ENCODE data around the gene NOX3.
"Not testable (repeated sequence)": the region's sequence is repeated elsewhere in the genome, so short reads cannot be mapped to it uniquely, and the experiment has no call there.

The NOX3 gene

GRCh38 chr6:155455766-155456165 lies at the start of gene NOX3:
Gene NOX3, minus strand, starts transcription at chr6:155455839. Its CDS starts 39 bp downstream, at chr6:155455800.
- H3K9me3 Mint-ChIP-seq: no peaks in the 10 kb centered on the region
- no peaks in the 10 kb centered on the region for H3K4me1 Mint-ChIP-seq (ENCODE audit: low read depth)
- H3K27ac Mint-ChIP-seq: no peak within 1 kb of the TSS
- no peaks in the 10 kb centered on the region for H3K36me3 Mint-ChIP-seq (ENCODE audit: low read depth)
- H3K27me3 Mint-ChIP-seq (ENCODE audit: low read depth): peaks cover 15% of the 10 kb centered on the region
- no peak within 1 kb of the TSS for H3K4me3 Mint-ChIP-seq

- Mint-ChIP-seq H3K4me1 (ENCODE audit: low read depth) (no peaks in the 10 kb centered on the region), H3K27ac (no peak overlapping the region), H3K27me3 (ENCODE audit: low read depth) (no peaks in the 10 kb centered on the region), H3K36me3 (ENCODE audit: low read depth) (no peaks in the 10 kb centered on the region), H3K9me3 (peaks cover 11% of the 10 kb centered on the region), H3K4me3 (no peak overlapping the region)
These were observed 49.4 kb upstream of the NOX3 start for GRCh38 chr6:155504848-155505607.

GRCh38 chr6:155502393-155502792 lies 46.8 kb upstream of the NOX3 start:
- Mint-ChIP-seq H3K4me1 (ENCODE audit: low read depth) (no peaks in the 10 kb centered on the region), H3K27me3 (ENCODE audit: low read depth) (no peaks in the 10 kb centered on the region), H3K9me3 (peaks cover 11% of the 10 kb centered on the region), H3K4me3 (no peak overlapping the region), H3K27ac (no peak overlapping the region), H3K36me3 (ENCODE audit: low read depth) (no peaks in the 10 kb centered on the region)

GRCh38 chr6:155499574-155499973 lies 43.9 kb upstream of the NOX3 start:
- H3K27me3 Mint-ChIP-seq (ENCODE audit: low read depth): no peaks in the 10 kb centered on the region
- H3K4me1 Mint-ChIP-seq (ENCODE audit: low read depth): no peaks in the 10 kb centered on the region
- H3K27ac Mint-ChIP-seq: no peak overlapping the region
- peaks cover 11% of the 10 kb centered on the region for H3K9me3 Mint-ChIP-seq
- H3K36me3 Mint-ChIP-seq (ENCODE audit: low read depth): no peaks in the 10 kb centered on the region
- H3K4me3 Mint-ChIP-seq: no peak overlapping the region

DNA sequence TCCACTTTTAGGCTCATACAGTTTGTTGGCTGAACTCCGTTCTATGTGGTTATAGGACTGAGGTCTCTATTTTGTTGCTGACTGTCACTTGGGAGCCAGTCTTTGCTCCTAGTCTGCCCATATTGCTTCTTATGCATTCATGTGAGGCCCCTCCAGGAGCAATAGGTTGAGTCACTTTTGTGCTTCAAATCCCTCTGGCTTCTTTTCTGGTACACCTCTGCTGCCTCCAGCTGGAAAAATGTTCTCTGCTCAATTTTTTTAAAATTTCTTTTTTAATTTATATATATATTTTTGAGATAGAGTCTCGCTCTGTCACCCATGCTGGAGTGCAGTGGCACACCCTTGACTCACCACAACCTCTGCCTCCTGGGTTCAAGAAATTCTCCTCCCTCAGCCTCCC lies 42.7 kb upstream of the NOX3 start:
- Mint-ChIP-seq H3K27me3 (ENCODE audit: low read depth) (no peaks in the 10 kb centered on the region), H3K27ac (no peak overlapping the region), H3K36me3 (ENCODE audit: low read depth) (no peaks in the 10 kb centered on the region), H3K9me3 (peaks cover 7% of the 10 kb centered on the region), H3K4me1 (ENCODE audit: low read depth) (peaks cover 5% of the 10 kb centered on the region), H3K4me3 (no peak overlapping the region)

- no peak overlapping the region for H3K4me3 Mint-ChIP-seq
- H3K27ac Mint-ChIP-seq: no peak overlapping the region
- H3K36me3 Mint-ChIP-seq (ENCODE audit: low read depth): no peaks in the 10 kb centered on the region
- H3K27me3 Mint-ChIP-seq (ENCODE audit: low read depth): peaks cover 4% of the 10 kb centered on the region
- no peaks in the 10 kb centered on the region for H3K9me3 Mint-ChIP-seq
- H3K4me1 Mint-ChIP-seq (ENCODE audit: low read depth): peaks cover 9% of the 10 kb centered on the region
These were observed 41.6 kb upstream of the NOX3 start for GRCh38 chr6:155497273-155497672.

DNA sequence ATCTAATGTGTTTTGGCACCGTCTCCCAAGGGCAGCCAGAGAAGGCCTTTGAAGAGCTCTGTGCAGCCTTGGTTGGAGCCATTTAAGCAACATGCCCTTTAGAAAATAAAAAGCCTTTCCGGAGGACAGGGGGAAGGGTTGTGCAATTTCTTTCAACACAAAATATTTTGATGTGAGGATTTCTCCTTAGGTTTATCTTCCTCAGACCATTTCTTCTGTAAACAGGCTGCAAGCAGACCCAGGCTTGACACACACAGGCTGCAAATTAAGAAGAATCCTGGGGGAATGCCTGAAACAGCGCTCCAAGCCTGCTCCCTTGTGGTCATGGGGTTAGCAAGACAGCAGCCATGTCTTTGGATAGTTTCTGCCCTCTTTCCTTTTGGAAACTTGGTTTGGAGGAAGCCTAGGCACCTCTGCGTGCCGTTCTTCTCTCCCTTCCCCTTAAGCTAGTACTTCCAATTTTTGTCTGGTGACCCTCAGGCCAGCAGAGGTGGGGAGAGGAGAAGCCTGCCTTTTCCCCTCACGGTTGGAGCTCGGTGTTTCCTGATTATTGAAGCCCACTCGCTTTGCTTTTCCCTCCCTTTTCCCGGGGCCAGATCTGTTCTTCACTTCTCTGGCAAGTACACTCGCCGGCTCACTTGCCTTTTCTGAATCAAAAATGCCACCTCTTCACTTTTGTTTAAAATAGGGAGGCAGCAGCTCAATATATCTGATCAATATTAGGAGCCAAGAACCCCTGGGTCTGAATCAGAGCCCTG lies 39.6 kb upstream of the NOX3 start:
- Mint-ChIP-seq H3K27ac (no peak overlapping the region), H3K9me3 (no peaks in the 10 kb centered on the region), H3K4me1 (ENCODE audit: low read depth) (peaks cover 9% of the 10 kb centered on the region), H3K36me3 (ENCODE audit: low read depth) (no peaks in the 10 kb centered on the region), H3K4me3 (no peak overlapping the region), H3K27me3 (ENCODE audit: low read depth) (peaks cover 4% of the 10 kb centered on the region)

GRCh38 chr6:155493694-155494143 lies 38.1 kb upstream of the NOX3 start:
- Mint-ChIP-seq H3K36me3 (ENCODE audit: low read depth) (no peaks in the 10 kb centered on the region), H3K9me3 (no peaks in the 10 kb centered on the region), H3K4me3 (no peak overlapping the region), H3K27me3 (ENCODE audit: low read depth) (peaks cover 4% of the 10 kb centered on the region), H3K27ac (no peak overlapping the region), H3K4me1 (ENCODE audit: low read depth) (peaks cover 9% of the 10 kb centered on the region)

DNA sequence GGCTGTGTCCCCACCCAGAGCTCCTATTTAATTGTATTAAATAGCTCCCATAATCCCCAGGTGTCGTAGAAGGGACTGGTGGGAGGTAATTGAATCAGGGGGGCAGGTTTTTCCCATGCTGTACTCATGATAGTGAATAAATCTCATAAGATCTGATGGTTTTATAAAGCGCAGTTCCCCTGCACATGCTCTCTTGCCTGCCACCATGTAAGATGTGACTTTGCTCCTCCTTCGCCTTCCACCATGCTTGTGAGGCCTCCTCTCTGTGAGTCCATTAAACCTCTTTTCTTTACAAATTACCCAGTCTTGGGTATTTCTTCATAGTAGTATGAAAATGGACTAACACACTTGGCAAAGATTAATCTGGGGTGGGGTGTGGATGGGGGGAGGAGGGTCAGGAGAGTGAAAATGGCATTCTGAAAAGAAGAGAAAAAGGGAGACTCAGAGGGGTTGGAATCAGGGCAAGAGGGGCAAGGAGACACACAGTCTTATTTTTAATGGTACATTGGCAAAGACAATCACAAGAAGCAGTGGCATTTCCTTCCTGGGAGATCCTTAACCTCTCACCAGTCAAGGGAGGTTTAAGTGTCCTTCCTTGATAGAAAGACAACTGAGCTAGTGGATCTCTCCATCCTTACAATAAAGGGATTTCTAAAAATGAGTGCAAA lies 37.5 kb upstream of the NOX3 start:
- H3K4me1 Mint-ChIP-seq (ENCODE audit: low read depth): peaks cover 9% of the 10 kb centered on the region
- no peaks in the 10 kb centered on the region for H3K9me3 Mint-ChIP-seq
- peaks cover 4% of the 10 kb centered on the region for H3K27me3 Mint-ChIP-seq (ENCODE audit: low read depth)
- no peaks in the 10 kb centered on the region for H3K36me3 Mint-ChIP-seq (ENCODE audit: low read depth)
- no peak overlapping the region for H3K27ac Mint-ChIP-seq
- no peak overlapping the region for H3K4me3 Mint-ChIP-seq

DNA sequence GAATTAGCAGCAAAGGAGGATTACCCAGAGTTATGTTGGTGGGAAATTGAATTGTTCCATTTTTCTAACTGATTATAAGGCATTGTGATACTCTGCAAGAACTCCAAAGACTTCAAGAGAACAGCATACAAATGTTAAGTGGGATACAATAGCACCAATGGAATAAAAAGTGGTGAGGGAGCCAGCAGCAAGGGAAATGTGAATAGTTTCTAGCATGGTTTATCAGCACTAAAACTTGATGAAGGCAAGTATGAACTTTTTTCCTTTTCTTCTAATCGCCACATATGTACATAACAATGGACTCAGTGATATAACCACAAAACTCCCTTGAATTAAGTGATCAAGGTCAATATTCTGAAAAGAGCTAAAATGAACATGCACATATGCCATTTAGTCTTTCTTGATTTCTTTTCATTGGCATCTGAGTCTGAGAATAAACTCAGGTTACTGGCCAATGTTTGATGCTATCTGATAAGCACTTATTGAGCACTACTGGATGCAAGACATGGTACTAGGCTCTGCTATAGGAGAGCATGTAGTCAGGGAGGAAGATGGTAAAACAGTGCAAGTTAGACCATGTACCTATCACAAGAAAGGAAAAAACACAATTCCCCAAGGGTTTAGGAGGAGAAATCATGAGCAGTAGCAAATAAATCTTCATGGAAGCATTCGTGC lies 36.6 kb upstream of the NOX3 start:
- Mint-ChIP-seq H3K36me3 (ENCODE audit: low read depth) (no peaks in the 10 kb centered on the region), H3K4me3 (no peak overlapping the region), H3K27ac (no peak overlapping the region)

DNA sequence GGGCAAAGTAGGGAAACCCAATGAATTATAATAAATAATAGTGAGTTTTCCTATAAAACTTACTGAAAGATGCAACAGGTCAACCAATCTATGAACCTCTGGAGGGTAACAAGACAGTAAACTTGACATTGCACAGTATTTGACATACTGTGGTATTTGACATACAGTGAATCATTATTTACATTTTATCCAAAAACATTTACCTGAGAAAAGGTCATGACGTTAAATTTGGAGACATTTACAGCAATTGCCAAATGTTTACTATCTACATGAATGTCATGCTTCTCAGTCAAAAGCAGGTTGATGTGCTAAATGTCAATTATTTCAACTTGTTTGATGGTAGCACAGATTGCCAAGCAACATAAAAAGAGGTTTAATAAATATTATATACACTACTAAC lies 35.8 kb upstream of the NOX3 start:
- H3K9me3 Mint-ChIP-seq: no peaks in the 10 kb centered on the region
- H3K27ac Mint-ChIP-seq: no peak overlapping the region
- peaks cover 4% of the 10 kb centered on the region for H3K27me3 Mint-ChIP-seq (ENCODE audit: low read depth)
- no peaks in the 10 kb centered on the region for H3K36me3 Mint-ChIP-seq (ENCODE audit: low read depth)
- H3K4me3 Mint-ChIP-seq: no peak overlapping the region
- peaks cover 9% of the 10 kb centered on the region for H3K4me1 Mint-ChIP-seq (ENCODE audit: low read depth)

More for the DNA sequence above, 36.6 kb upstream of the NOX3 start:
- H3K4me1 Mint-ChIP-seq (ENCODE audit: low read depth): peaks cover 9% of the 10 kb centered on the region
- H3K9me3 Mint-ChIP-seq: no peaks in the 10 kb centered on the region
- peaks cover 4% of the 10 kb centered on the region for H3K27me3 Mint-ChIP-seq (ENCODE audit: low read depth)

GRCh38 chr6:155488197-155488596 lies 32.6 kb upstream of the NOX3 start:
- H3K27me3 Mint-ChIP-seq (ENCODE audit: low read depth); H3K9me3 Mint-ChIP-seq; H3K4me3 Mint-ChIP-seq: not testable (repeated sequence)

DNA sequence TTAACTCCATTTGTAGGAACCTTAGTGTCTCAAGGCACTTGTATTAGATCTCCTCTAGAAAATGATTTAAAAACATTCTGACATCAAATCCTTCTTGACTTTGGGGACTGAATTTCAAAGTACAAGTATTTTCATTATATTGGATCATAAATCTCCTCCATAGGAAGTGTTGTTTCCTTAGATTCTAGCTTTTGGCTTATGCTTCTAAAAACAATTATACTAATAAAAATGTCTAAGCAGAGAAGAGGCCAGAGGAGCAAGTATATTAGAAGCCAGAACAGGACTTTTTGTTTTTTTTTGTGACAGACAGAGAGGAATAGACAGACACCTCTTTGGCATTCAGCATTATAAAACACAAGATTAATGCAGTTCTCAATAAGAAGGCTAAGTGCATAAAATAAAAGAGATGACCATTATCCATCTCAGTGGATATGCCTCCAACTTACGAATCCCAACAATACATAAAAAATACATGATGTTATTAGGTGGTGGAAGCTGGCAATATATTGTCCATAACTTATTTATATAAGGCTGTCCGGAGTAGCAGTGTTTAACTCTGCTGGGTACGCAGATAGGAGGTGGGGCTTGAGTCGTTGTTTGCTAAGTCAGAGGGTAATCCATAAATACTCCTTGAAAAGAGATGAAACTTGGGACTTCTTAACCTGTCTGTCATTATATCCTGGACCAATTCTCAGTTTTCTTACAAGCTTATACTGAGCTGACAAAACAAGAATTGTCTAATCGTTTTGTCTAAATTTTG lies 31.9 kb upstream of the NOX3 start:
- Mint-ChIP-seq H3K27ac (no peak overlapping the region), H3K4me3 (no peak overlapping the region), H3K27me3 (ENCODE audit: low read depth) (peaks cover 3% of the 10 kb centered on the region), H3K4me1 (ENCODE audit: low read depth) (peaks cover 1% of the 10 kb centered on the region), H3K9me3 (no peaks in the 10 kb centered on the region), H3K36me3 (ENCODE audit: low read depth) (no peaks in the 10 kb centered on the region)

More at GRCh38 chr6:155488197-155488596, 32.6 kb upstream of the NOX3 start:
- H3K4me1 Mint-ChIP-seq (ENCODE audit: low read depth); H3K36me3 Mint-ChIP-seq (ENCODE audit: low read depth); H3K27ac Mint-ChIP-seq: not testable (repeated sequence)

Data from T-helper 1 cell treated with Interleukin-12 subunit alpha and Interleukin-12 subunit beta and Interleukin-4 antibody, amounts not matched to agents 30 μg/mL and 1 μg/mL, for 36 hours (primary cell).